NCI-H2081 treated with DMSO at 0.1 percent for 48 hours (cell line): ENCODE results near the gene TMBIM4.

ENCODE experiments used
- DNase-seq: peaks from one replicate; lab custom pipeline; 2025; lab: John Stamatoyannopoulos, UW

The TMBIM4 gene

GRCh38 chr12:66090157-66090556 lies 79.6 kb downstream of the TMBIM4 start:
- DNase-seq: no peak

GRCh38 chr12:66087365-66087943 lies 82.3 kb downstream of the TMBIM4 start:
- peak; percentile 1 for DNase-seq

- DNase-seq: no peak
Observed at GRCh38 chr12:66085998-66086397, 83.8 kb downstream of the TMBIM4 start.
